ENCODE data around the gene MACROD2.

Gene MACROD2

DNA sequence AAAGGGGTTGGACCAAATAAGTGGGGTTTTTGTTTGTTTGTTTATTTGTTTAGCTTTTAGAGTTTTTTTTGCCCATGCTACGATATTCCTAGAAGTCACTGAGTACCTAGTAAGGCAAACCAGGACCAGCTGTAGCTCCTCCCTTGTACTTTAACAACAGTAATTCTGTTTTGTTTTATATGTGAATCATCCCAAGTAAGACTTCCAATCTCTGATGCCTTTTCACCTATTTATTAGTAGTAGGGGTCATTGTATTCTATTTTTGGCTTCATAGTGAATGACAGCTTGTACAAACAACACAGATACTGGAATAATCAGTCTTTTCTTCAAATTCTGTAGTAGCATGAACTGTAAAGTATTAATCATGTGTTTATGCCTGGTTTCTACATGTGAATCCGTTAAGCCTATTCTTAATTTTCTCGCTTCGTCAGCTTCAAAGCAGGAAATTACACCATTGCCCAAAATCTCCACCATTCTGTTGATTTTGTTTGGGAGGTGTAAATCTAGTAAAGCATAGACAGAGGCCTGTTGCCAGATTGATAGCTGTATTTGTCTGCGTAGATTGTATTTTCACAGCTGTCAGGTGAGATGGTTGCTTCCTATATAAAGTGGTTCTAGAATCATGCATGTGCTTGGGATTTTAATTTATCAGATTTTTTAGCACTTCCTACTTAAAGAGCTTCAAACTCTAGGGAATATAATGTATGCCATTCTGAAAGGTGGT lies 493.6 kb downstream of the MACROD2 start:
- DNase-seq, result no peak

DNA sequence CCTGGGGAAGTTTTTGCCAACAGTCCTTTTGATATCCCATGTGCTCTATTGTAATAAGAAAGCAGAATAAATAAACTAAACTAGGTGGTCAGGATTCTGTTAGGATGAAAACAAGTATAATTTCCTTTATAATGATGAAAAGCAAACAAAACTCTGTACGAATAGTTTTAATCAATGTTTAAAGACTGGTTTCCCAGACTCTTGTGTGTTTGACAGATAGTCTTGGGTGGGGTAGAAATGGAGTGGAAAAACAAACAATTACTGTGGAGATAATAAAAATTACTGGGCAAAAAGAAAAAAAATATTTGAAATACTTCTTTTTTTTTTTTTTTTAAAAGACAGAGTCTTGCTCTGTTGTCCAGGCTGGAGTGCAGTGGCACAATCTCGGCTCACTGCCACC lies 494.2 kb downstream of the MACROD2 start:
- DNase-seq, result no peak

DNA sequence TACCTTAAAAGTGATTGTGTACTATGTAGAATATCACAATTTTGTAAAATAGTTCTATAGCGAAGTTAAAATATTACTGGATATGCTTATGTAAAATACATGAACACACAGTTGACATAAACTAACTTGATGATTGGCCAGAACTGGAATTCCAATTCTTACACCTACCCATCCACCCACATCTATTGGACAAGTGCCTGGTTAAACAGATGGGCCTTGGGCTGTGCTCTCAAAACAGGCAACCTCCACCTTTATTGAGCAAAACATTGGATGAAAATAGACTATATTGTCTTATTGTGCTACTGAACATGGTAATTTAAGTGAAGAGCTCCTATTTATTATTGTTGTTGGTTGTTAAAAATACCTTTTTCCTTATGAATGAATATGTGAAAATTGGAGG lies 496.1 kb downstream of the MACROD2 start:
- no peak for DNase-seq

DNA sequence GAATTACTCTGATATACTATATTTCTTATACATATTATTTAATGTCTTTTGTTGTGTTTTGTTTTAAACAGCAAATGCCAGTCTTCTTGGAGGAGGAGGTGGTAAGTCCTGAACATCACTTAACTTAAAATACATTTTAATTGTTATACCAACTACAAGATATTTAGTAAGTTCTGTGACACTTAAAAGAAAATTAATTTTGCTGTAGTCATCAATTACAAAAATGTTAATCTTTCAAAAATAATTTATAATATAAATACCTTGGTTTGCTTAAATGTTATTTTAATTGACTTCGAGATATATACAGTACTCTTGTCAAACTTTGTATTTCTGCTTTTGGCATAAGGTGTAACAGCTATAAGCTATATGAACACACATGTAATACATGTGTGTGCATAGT lies 498.1 kb downstream of the MACROD2 start:
- DNase-seq, result no peak

DNA sequence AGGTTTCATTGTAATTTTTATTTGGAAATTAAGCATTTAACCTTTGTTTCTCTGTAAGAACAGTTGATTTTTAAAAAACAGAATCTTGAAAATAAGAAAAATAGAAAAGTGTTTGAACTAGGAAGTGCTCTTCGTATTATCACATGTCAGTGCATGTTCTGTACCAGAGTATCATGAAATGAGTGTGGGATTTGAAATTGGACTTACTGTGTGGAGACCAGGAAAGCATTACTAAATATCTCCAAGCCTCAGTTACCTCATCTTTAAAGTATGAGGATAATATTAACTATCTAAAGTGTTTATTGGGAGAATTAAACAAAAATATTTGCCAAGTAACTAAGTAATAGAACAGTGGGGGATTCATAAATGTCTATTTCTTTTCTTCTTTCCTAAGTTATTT lies 499.0 kb downstream of the MACROD2 start:
- DNase-seq, result no peak

DNA sequence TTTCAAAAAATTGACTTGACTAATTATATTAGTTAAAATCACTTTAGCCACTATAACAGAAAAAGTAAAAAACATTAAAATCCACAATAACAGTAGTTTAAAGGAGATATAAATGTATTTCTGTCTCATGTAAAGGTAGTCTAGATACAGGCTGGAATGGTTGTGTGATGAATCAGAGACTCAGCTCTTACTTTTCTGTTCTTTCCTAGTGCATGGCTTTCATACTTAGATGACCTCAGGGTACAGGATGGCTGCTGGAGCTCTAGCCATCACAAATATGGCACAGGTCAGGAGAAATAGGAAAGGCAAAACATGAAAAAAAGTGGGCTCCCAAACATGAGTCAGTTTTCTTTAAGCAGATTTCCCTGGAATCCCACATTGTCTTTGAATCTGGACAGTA lies 499.8 kb downstream of the MACROD2 start:
- DNase-seq, result no peak

DNA sequence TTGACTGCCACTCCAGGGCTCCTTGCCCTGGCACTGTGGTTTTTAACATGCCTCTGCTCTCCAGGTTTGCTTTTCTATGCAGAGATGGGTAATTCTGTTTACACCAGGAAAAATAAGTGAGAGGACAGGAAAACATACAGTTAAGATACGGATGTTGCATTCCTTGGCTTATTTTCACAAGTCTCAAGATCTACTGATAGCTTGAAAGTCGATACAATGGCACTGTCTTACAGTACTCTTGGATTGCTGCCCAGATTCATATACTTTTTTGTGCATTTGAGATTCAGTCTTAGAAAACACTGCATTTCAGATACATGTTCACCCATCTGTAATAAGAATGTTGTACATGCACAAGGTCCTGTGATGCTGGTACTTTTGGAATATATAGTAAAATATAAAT lies 501.7 kb downstream of the MACROD2 start:
- no peak for DNase-seq

DNA sequence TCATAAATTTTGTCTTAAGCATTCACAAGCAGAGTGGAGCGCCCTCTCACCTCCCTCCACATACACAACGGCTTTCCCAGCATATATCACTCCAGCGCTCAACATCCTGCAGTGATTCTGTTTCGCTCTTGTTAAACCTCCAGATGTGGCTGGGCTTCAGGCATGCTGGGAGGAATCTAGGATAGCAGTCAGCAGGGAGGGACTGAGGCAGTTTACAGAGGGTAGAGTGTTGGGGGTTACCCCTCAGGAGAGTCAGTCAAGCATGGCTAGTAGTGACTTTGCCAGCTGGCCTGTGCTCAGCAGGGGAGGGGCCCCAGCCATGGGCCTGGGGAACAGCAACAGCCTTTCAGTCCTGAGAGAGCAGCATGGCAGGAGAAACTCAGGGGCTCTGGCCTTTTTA lies 503.5 kb downstream of the MACROD2 start:
- no peak for DNase-seq

DNA sequence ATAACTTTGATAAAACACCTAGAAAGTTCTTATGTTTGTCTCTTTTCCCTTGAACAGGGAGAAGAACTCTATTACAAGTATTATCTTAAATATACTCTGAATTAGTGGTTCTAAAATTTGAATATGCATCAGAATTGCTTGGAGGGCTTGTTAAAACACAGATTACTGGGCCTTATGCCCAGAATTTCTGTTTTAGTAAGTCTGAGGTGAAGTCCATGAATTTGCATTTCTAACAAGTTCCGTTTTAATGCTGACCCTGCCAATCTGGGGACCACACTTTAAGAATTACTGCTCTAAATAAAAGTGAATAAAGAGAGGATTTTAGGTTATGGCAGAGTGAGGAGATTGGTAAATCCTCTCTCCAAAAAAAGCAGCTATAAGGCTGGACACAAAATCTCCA lies 510.2 kb downstream of the MACROD2 start:
- no peak for DNase-seq

DNA sequence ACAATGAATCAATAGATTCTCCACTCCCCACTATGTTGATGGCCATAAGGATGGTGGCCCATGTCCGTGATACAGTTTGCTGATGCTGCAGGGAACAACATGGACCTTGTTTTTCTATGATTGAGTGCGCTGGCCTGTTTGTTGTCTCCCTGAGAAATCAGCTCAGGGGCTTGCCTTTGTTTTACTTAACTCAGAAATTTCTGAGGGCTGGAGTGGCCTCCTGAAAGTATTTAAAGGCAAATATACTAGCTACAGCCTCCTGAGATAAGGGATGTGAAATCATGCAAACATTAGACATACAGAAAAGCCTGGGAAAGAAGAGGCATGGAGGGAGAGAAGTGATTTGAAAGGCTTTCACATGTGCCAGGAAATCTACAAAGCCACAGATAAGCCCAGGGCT lies 512.4 kb downstream of the MACROD2 start:
- no peak for DNase-seq

DNA sequence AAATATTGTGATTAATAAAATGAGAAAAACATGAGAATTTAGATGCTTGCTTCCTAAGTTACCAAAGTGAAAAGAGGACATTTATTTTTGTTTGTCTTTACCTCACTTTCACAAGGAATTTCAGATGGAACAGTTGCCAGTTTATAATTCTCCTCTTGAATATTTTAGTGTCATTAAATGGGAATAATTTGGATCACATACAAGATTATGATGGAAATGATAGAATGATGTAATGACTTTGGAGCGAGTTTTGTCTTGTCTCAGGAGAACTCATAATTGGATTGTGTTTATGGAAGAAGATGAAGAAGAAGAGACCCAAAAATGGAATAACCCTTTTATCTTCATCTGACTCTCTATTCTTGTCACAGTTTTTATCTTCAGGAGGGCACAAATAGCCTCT lies 515.0 kb downstream of the MACROD2 start:
- no peak for DNase-seq

DNA sequence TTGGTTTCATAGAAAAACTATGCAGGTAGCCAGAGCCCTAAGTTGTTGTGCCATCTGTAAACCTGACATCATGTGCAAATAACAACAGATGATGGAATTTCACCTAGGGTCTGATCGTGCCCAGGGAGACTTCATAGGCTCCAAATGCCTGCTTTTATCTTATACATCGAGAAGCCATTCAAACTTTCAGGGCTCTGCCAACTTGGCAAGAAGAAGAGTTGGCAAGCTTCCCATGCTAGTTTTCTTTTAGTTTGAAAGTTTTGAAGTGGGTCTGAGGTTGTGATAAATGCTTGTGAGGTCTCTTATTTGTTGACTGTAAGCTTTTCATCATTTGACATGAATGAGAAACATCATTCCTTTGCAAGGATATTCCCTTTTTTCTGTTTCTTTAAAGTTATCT lies 517.5 kb downstream of the MACROD2 start:
- no peak for DNase-seq

DNA sequence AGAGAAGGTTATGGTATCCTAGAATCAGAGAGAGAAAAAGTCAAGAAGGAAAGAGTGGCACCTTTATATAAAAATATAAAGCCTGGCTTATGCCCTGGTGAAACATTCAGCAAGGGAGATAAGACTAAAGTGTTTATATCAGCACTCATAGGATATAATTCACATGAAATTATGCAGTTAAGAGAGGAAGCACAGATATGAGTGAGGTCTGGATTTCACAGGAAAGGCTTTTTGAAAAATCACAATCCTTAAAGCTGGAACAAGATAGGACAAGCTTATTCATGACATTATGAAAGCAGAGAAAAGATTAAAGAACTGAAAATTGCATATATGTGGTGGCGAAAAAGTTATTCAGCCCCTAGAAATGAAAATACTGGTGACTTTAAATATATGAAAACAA lies 523.3 kb downstream of the MACROD2 start:
- DNase-seq, result no peak

DNA sequence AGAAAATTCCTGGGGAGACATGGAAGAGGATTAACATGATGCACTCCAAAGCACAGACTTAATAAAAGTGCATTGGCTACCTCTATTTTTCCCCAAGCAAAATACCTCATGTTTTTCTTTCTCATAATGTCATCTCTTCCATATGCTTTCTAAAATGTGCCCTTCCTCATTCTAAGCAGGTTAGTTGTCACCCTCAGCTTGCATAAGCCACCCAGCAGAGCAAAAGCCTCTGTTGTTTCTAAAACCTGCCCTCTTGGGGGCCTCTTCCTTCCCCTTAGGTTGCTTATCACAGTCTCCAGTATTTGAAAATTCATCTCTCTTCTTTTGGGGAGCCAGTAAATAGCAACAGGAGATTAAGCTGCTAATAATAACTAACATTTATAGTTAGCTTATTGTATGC lies 525.7 kb downstream of the MACROD2 start:
- no peak for DNase-seq

DNA sequence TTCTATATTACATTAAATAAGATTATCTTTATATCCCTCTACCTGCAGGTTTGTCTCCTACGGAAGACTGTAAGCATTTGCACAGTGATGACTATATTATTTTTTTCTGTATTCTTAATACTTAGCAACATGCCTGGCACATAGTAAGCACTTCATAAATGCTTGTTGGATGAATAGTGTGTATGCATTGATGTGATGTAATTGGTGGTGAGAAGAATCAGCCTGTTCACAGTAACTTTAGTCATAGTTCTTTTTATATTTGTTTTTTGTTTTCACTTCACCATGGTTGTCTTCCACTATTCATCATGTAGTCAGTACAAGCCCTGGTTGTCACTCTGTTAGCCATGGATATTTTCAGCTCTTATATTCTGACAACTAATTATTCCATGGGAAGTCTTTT lies 526.1 kb downstream of the MACROD2 start:
- no peak for DNase-seq

DNA sequence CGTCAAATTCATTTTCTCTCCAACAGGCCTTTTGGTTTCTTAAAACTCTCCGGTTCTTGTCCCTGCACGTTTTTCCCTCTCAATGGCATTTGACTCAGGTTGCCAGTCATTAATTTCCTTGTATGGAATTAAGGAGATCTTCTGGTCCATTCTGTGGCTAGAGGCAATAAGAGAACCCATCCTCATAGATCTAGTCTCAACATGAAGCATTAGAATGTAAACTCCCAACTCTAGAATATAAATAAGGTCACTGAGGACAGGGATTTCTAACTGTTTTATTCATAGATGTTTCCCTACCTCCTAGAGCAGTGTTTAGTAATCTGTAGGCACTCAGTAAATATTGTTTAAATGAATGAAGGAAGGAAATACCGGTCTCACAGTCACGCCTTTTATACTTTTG lies 527.3 kb downstream of the MACROD2 start:
- DNase-seq, result no peak

DNA sequence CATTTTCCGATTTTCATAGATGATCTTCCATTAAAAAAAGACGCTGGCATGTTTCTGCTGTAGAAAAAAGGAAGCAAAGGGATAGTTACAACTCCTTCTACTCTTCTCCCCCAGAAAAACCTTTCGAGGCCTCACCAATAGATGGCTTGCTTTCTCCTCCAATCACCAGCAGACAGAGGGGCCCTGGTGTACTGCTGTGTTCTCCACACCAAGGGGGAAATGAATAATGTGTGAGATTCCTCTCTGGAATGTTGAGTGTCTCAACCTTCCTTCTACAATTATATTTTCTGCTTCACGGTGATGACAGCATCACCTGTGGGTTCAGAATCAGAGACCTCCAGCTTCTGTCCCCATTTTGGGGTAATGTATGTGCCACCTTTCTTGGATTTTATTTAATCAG lies 527.8 kb downstream of the MACROD2 start:
- DNase-seq, result no peak

DNA sequence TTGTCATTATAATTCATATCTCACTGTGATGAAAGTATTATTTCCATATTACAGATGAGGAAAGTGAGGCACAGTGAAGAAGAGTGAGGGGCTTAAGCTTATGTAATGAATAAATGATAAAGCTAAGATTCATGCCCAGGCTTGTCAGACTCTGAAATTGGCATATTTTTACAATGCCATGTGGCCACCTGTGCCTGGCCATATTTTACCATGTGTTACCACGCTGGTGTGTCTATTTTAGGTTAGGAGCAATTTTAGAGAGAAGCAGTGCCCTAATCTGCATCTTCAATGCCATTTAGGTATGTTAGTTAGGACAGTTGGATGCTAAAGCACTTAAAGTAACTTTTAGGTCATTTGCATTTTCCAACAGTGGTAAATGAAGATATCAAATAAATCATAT lies 530.1 kb downstream of the MACROD2 start:
- no peak for DNase-seq

DNA sequence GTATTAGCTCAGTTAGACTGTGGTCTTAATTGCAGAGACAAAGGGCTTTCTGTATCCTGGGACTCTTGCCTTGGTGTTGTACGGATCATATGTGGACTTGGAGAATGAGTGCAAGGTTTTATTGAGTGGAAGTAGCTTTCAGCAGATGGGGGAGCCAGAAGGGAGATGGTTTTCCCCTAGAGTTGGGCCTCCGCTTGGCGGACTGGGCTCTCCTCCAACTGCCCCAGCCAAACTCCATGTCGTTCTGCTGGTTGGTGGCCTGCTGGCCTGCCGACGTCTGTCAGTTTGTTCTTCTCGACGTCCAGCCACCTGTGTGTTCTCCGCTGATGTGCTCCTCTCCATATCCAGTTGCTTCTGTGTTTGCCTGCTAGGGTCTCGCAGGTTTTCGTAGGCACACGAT lies 531.6 kb downstream of the MACROD2 start:
- DNase-seq, result no peak

DNA sequence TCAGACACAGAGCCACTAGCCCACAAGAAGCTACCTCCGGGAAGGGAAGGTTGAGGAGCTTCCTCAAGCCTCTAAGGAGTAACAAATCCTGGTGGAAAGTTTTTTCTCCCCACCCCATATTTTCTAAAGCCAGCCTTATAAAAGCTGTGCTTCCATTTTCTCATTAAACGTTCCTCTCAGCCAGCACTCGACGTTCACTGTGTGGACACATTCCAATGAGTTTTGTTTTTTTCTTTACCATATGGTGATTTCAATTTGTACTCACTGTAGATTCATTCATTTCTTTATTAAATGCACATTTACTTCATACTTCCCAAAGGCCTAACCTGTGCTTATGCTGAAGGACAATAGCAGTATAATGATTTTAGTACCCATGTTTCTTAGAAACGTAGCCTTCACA lies 536.5 kb downstream of the MACROD2 start:
- DNase-seq, result no peak

DNA sequence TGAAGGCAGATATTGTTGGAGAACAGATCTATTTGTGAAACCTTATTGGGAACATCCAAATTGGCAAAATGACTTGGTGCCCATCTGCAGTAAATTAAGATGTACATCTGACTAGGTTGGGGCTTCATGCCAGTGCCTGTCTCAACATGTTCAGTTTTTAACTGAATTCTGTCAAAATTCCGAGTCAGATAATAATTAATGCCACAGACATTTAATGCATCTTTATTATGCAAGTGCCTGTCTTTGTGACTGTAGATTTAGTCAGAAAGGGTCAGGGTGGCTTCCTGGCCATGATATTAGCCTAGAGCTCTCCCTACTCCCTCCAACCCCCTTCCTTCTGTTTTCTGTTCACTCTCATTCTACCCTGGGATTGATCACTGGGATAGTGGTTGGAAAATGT lies 541.4 kb downstream of the MACROD2 start:
- DNase-seq, result no peak

DNA sequence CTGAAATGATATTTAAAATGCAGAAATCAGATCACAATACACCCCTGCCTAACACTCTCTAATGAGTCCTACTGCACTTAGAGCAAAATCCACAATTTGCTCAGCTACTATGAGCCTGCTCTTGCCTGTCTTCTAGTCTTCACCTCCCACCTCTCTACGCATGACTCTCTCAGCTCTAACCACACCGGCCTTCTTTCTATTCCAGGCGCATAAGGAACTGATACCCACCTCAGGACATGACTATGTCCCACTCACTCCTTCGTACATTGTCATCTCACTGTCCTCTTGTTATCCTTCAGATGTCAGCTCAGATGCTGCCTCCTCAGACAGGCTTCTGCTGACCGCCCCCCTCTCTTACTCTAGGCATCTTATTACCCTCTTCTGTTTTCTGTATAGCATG lies 543.1 kb downstream of the MACROD2 start:
- no peak for DNase-seq

DNA sequence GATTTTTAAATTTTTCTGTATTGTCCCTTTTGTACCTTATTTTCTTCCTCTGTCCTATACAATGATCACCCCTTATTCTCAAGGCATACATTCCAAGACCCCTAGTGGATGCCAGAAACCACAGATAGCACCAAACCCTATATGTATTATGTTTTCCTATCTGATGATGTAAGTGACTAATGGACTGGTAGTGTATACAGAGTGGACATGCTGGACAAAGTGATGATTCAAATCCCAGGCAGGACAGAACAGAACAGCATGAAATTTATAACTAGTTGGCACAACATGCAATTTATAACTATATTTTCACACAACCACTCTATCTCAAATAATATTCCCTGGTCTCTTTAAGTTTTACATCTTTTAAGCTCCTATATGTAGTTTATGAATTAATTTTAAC lies 547.7 kb downstream of the MACROD2 start:
- DNase-seq, result no peak

DNA sequence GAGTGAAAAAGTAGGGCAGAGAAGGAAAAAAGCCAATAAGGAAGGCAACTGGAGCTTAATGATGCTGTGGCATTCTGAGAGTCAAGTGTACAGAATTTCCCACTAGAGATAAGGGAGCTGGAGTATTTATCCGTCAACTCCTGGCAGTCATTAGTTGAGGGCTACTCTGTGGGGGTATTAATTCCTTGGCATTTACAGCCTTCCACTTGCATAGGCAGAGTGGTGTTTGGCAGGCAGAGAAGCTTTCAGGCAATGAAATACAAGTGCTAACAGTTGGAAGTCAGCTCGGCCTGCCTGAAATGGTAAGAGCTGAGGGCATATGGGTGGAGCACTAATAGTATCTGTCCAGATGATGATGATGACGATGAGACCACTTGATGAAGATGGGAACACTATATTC lies 549.4 kb downstream of the MACROD2 start:
- DNase-seq, result no peak

DNA sequence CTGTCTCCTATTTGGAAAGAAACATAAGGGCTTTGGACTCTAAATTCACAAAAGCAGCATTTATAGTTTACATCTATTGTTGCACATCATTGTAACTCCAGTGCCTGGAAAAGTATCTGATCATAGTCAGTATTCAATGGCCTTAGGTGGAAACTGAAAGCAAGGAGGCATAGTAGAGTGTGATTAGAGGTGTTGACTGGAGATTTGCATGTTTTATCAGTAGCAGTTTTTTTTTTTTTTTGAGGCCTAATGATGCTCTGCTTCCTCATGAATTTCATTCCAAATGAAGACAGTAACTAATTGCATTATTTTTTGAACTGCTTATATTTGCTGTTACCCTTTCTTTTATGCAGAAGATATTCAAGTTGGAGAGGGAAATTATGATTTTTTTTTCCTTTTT lies 555.3 kb downstream of the MACROD2 start:
- DNase-seq, result no peak
